K562 (cell line): Measurements from ENCODE around the gene PDE11A. TPM values are rescaled to one million over a fixed set of nuclear protein-coding genes. Genes with fewer than 3 reads are reported as not detected.
A peak's percentile ranks its signal among the peaks of the same experiment; 100 is the strongest.

Experiments used
- DACH1 ChIP-seq: fragments of 450-650 bp; IDR thresholded peaks from 2 replicates; pipeline ENCODE4 v1.6.1; 2018; ENCODE audit not compliant: partially characterized antibody
- GABPB1 ChIP-seq: sonication (generic); formaldehyde crosslinking; IDR thresholded peaks from 2 replicates; pipeline ENCODE4 v1.8.0; 2022; ENCODE audit warnings: mild to moderate bottlenecking, missing genetic modification reagents
- HDAC3 ChIP-seq: fragments of 450-650 bp; IDR thresholded peaks from 2 replicates; pipeline ENCODE4 v1.6.1; 2018; ENCODE audit warnings: borderline replicate concordance, mild to moderate bottlenecking, moderate library complexity; ENCODE audit not compliant: partially characterized antibody
- HIVEP1 ChIP-seq: fragments of 250-450 bp; sonication (Bioruptor Pico); IDR thresholded peaks from 2 replicates; pipeline ENCODE4 v1.4.0; 2020; ENCODE audit warnings: mild to moderate bottlenecking
- HLTF ChIP-seq: fragments of 450-650 bp; IDR thresholded peaks from 2 replicates; pipeline ENCODE4 v1.6.1; 2016
- MAFG ChIP-seq: fragments of 450-650 bp; conservative IDR thresholded peaks from 2 replicates; pipeline ENCODE4 v1.6.1; 2016; ENCODE audit warnings: missing genetic modification characterization, missing compliant biosample characterization
- NFXL1 ChIP-seq: fragments of 450-650 bp; formaldehyde crosslinking; IDR thresholded peaks from 2 replicates; pipeline ENCODE4 v1.4.0; 2021; ENCODE audit warnings: mild to moderate bottlenecking
- RHOXF2B ChIP-seq: fragments of 250-450 bp; sonication (Bioruptor Pico); conservative IDR thresholded peaks from 2 replicates; pipeline ENCODE4 v1.5.1; 2021
- SAFB ChIP-seq: fragments of 200-400 bp; formaldehyde crosslinking; IDR thresholded peaks from 2 replicates; pipeline ENCODE4 v1.6.1; 2017; ENCODE audit warnings: low read depth, low read length, borderline replicate concordance
- SMAD3 ChIP-seq: fragments of 450-650 bp; formaldehyde crosslinking; conservative IDR thresholded peaks from 2 replicates; pipeline ENCODE4 v1.4.0; 2020; ENCODE audit warnings: mild to moderate bottlenecking
- SPI1 ChIP-seq: IDR thresholded peaks from 2 replicates; pipeline ENCODE4 v1.6.1; 2011; ENCODE audit warnings: low read depth, low read length, control low read depth, borderline replicate concordance
- ZNF408 ChIP-seq: fragments of 250-450 bp; sonication (Bioruptor Pico); IDR thresholded peaks from 2 replicates; pipeline ENCODE4 v1.4.0; 2020; ENCODE audit warnings: low read depth, mild to moderate bottlenecking, moderate library complexity
- polyA plus RNA-seq, 8 experiments: library from polyadenylated mRNA; depleted of rRNA in 4 of 8; stranded (reverse) in 5 of 8; unstranded in 3 of 8; fragments of >200 nt; fragmentation: Nextera tagmentation in 2 of 8; fragmentation: Illumina TruSeq in 1 of 8; extraction: Ambion mirVana in 2 of 8; extraction: Trizol in 1 of 8; gene quantifications; 2 replicates each; pipeline versions ENCODE4 v1.2.1 to v1.2.3, GENCODE V29; 2011 to 2014; ENCODE audit warnings: inconsistent platforms in 1 of 8, missing spikeins in 1 of 8
- total RNA-seq, 7 experiments: library from RNA; depleted of rRNA in 6 of 7; stranded (reverse); fragments of >200 nt in 6 of 7; fragmentation: Illumina TruSeq in 2 of 7; extraction: Trizol in 2 of 7; gene quantifications; 2 replicates each; pipeline versions ENCODE4 v1.2.1 to v1.2.3, GENCODE V29; 2011 to 2021; ENCODE audit warnings: low replicate concordance in 1 of 7
- TF ChIP-seq, protein P1 (sequence below): fragments of 250-450 bp; sonication (Bioruptor Pico); IDR thresholded peaks from 2 replicates; pipeline ENCODE4 v1.5.0; 2021
- TF ChIP-seq, protein P2 (sequence below): IDR thresholded peaks from 2 replicates; pipeline ENCODE4 v1.6.1; 2011; ENCODE audit not compliant: insufficient read length; ENCODE audit errors: extremely low read depth
- TF ChIP-seq, protein P3 (sequence below), 2 experiments: fragments of 250-450 bp in 1 of 2; fragments of 450-650 bp in 1 of 2; sonication (Bioruptor Pico) in 1 of 2; IDR thresholded peaks; 2 replicates each; pipeline versions ENCODE4 v1.6.1 to v1.8.0; 2016 to 2021; ENCODE audit warnings: mild to moderate bottlenecking in 2 of 2, moderate library complexity in 2 of 2, missing compliant biosample characterization in 1 of 2, missing genetic modification characterization in 1 of 2
- TF ChIP-seq, protein P4 (sequence below): sonication (generic); formaldehyde crosslinking; IDR thresholded peaks from 2 replicates; pipeline ENCODE4 v1.8.1; 2023; ENCODE audit warnings: mild to moderate bottlenecking, missing genetic modification reagents
- TF ChIP-seq, protein P5 (sequence below): fragments of 200-800 bp; sonication (Bioruptor generic); IDR thresholded peaks from 2 replicates; pipeline ENCODE4 v1.6.1; 2016; ENCODE audit warnings: missing genetic modification characterization, missing compliant biosample characterization

PDE11A gene
- total and polyA plus RNA-seq, 9 of the 15 experiments (the other 6 are each of a cell fraction or from before 2014, with no cell fraction given) = 3.2 to 22.1 (median 5.7) TPM

DNA sequence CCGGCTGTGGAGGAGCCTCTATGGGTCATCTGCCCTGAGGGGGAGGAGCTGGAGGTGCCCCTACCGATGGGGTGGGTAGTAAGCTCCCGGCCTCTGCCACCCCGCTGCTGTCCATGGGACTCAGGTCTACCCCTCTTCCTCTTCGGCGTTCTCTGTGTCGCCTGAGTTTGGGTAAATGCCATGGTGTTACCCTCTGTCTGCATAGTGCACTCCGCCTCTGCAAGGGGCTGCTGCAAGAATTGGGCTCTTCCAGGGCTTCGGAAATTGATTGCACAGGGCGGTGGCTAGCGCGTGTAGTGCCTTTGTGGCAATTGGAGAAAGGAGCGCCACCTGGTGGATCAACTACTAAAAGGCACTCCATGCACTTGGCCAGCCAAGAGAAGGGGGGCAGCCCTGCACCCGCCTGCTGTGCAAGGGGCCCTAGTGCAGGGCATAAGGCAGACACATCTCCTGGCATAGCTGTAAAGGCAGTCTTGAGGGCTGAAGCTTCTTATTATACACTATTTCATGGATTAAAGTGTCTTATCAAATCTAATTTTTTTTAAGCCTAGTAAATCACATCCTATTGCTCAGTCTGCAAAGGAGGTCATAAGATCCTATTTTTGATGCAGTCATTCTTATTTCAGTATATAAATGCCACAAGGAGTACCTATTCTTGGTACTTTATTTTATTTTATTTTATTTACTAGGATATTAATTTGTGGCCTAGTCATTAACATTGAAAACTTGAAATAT is 308.9 kb downstream of the PDE11A start (continued):
- TF ChIP-seq ZNF408 (CRISPR knock-in tag) (no peak), SAFB (no peak), MAFG (tag) (no peak), DACH1 (peak; percentile 7), GABPB1 (CRISPR knock-in tag) (no peak), HDAC3 (no peak), RHOXF2B (CRISPR knock-in tag) (no peak), HLTF (no peak), SPI1 (no peak), SMAD3 (CRISPR knock-in tag) (no peak), NFXL1 (CRISPR knock-in tag) (no peak), HIVEP1 (CRISPR knock-in tag) (no peak)
- TF ChIP-seq, protein P1, sequence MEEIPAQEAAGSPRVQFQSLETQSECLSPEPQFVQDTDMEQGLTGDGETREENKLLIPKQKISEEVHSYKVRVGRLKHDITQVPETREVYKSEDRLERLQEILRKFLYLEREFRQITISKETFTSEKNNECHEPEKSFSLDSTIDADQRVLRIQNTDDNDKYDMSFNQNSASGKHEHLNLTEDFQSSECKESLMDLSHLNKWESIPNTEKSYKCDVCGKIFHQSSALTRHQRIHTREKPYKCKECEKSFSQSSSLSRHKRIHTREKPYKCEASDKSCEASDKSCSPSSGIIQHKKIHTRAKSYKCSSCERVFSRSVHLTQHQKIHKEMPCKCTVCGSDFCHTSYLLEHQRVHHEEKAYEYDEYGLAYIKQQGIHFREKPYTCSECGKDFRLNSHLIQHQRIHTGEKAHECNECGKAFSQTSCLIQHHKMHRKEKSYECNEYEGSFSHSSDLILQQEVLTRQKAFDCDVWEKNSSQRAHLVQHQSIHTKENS = no peak
- TF ChIP-seq, protein P2, sequence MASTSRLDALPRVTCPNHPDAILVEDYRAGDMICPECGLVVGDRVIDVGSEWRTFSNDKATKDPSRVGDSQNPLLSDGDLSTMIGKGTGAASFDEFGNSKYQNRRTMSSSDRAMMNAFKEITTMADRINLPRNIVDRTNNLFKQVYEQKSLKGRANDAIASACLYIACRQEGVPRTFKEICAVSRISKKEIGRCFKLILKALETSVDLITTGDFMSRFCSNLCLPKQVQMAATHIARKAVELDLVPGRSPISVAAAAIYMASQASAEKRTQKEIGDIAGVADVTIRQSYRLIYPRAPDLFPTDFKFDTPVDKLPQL = no peak
- TF ChIP-seq, protein P3, sequence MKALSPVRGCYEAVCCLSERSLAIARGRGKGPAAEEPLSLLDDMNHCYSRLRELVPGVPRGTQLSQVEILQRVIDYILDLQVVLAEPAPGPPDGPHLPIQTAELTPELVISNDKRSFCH (CRISPR knock-in tag; IDR thresholded peaks at IDR 0.05) = no peak
- TF ChIP-seq, protein P3 (tag; IDR thresholded peaks at IDR 0.05) = no peak
- TF ChIP-seq, protein P4, sequence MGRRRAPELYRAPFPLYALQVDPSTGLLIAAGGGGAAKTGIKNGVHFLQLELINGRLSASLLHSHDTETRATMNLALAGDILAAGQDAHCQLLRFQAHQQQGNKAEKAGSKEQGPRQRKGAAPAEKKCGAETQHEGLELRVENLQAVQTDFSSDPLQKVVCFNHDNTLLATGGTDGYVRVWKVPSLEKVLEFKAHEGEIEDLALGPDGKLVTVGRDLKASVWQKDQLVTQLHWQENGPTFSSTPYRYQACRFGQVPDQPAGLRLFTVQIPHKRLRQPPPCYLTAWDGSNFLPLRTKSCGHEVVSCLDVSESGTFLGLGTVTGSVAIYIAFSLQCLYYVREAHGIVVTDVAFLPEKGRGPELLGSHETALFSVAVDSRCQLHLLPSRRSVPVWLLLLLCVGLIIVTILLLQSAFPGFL = 0 out of 2 replicates have a peak, but pooled peaks have one; percentile 63
- TF ChIP-seq, protein P5, sequence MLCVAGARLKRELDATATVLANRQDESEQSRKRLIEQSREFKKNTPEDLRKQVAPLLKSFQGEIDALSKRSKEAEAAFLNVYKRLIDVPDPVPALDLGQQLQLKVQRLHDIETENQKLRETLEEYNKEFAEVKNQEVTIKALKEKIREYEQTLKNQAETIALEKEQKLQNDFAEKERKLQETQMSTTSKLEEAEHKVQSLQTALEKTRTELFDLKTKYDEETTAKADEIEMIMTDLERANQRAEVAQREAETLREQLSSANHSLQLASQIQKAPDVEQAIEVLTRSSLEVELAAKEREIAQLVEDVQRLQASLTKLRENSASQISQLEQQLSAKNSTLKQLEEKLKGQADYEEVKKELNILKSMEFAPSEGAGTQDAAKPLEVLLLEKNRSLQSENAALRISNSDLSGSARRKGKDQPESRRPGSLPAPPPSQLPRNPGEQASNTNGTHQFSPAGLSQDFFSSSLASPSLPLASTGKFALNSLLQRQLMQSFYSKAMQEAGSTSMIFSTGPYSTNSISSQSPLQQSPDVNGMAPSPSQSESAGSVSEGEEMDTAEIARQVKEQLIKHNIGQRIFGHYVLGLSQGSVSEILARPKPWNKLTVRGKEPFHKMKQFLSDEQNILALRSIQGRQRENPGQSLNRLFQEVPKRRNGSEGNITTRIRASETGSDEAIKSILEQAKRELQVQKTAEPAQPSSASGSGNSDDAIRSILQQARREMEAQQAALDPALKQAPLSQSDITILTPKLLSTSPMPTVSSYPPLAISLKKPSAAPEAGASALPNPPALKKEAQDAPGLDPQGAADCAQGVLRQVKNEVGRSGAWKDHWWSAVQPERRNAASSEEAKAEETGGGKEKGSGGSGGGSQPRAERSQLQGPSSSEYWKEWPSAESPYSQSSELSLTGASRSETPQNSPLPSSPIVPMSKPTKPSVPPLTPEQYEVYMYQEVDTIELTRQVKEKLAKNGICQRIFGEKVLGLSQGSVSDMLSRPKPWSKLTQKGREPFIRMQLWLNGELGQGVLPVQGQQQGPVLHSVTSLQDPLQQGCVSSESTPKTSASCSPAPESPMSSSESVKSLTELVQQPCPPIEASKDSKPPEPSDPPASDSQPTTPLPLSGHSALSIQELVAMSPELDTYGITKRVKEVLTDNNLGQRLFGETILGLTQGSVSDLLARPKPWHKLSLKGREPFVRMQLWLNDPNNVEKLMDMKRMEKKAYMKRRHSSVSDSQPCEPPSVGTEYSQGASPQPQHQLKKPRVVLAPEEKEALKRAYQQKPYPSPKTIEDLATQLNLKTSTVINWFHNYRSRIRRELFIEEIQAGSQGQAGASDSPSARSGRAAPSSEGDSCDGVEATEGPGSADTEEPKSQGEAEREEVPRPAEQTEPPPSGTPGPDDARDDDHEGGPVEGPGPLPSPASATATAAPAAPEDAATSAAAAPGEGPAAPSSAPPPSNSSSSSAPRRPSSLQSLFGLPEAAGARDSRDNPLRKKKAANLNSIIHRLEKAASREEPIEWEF (CRISPR knock-in tag) = no peak
